Measurements from ENCODE around the gene AATK. TPM values are rescaled to one million over a fixed set of nuclear protein-coding genes. Genes with fewer than 3 reads are reported as not detected.

AATK gene
- total and polyA plus RNA-seq, 11 donors, result 1.3 to 12.0 (median 9.3) TPM

GRCh38 chr17:81138083-81138482 is 27.9 kb downstream of the AATK start:
- no peak for ATAC-seq
- H3K9me3 ChIP-seq, result no peaks in the 10 kb centered on the region
- H3K4me3 ChIP-seq, result no peak overlapping the region
- no peak for DNase-seq
- no peak overlapping the region for H3K27ac ChIP-seq
- 88 to 96% (median 91%) methylated on average over 15 of the region's 15 CpGs for WGBS, 4 donors
- intact Hi-C loops (cut with DNase I), result no loop called here
- TF ChIP-seq POLR2A (IDR thresholded peaks at IDR 0.05) (no peak), CTCF (IDR thresholded peaks at IDR 0.05) (no peak)
- no peaks in the 10 kb centered on the region for H3K27me3 ChIP-seq
- H3K36me3 ChIP-seq, result no peaks in the 10 kb centered on the region
- peaks cover 0 to 9% (median 3%) of the 10 kb centered on the region in 12 donors for H3K4me1 ChIP-seq

DNA sequence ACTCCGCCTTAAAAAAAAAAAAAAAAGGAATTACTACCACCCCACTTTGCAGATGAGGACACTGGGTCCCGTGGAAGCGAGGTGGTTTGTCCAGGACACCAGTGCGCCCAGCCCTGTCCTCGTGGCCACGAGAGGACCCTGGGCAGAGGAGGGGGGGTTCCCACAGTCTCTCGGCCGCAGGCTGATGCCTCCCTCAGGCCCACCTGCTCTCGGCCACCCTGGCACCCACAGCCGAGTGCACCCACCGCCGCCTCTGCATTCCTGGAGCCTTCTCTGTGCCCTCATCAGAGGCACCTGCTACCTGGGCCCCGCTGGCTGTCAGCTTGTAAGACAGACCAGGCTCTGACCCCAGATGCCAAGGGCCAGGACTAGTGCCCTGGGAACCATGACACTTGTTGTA is 28.8 kb downstream of the AATK start:
- H3K4me3 ChIP-seq, result no peak overlapping the region
- no peak for TF ChIP-seq POLR2A (IDR thresholded peaks at IDR 0.05)
- TF ChIP-seq CTCF (IDR thresholded peaks at IDR 0.05), result no peak
- DNase-seq, result no peak
- intact Hi-C loops (cut with DNase I), result no loop called here
- ATAC-seq, result no peak
- 86 to 95% (median 90%) methylated on average over 8 to 13 of the region's 13 CpGs for WGBS, 4 donors
- H3K9me3 ChIP-seq, result no peaks in the 10 kb centered on the region
- H3K27ac ChIP-seq, result no peak overlapping the region
- H3K36me3 ChIP-seq, result no peaks in the 10 kb centered on the region
- H3K27me3 ChIP-seq, result no peaks in the 10 kb centered on the region
- H3K4me1 ChIP-seq, result peaks cover 0 to under 1% (median 0%) of the 10 kb centered on the region in 12 donors

DNA sequence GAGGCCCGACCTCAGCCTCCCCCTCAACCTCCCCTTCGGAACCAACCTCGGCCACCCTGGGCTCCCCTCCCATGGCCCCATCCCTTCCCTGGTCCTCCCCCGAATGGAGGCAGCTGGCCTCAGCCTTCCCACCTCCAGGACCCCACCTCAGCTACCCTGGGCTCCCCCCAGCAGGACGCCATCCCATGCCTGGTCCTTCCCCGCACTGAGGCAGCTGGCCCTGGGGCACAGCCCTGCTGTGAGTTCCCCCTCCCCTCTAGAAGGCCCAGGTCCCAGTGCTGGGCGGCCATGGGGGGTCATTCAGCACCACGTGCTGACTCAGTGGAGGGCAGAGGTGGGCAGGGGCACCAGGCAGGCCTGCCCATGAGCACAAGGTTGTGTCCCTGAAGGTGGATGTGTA is 29.7 kb downstream of the AATK start:
- TF ChIP-seq POLR2A (IDR thresholded peaks at IDR 0.05) (no peak), CTCF (IDR thresholded peaks at IDR 0.05) (no peak)
- intact Hi-C loops (cut with DNase I), result no loop called here
- DNase-seq (no peak), ATAC-seq (no peak)
- Histone ChIP-seq H3K4me1 (no peaks in the 10 kb centered on the region), H3K9me3 (no peaks in the 10 kb centered on the region), H3K36me3 (no peaks in the 10 kb centered on the region), H3K27me3 (no peaks in the 10 kb centered on the region), H3K27ac (no peak overlapping the region), H3K4me3 (no peak overlapping the region)
- WGBS, 4 donors, result 75 to 87% (median 78%) methylated on average over 7 to 8 of the region's 8 CpGs

GRCh38 chr17:81135505-81136278 is 30.3 kb downstream of the AATK start:
- DNase-seq (no peak), ATAC-seq (no peak)
- WGBS, 4 donors, result 74 to 85% (median 83%) methylated on average over 28 of the region's 28 CpGs
- no peaks in the 10 kb centered on the region for H3K9me3 ChIP-seq
- no peaks in the 10 kb centered on the region for H3K27me3 ChIP-seq
- H3K4me1 ChIP-seq, result no peaks in the 10 kb centered on the region
- intact Hi-C loops (cut with DNase I), result no loop called here
- no peak overlapping the region for H3K27ac ChIP-seq
- TF ChIP-seq POLR2A (IDR thresholded peaks at IDR 0.05) (no peak), CTCF (IDR thresholded peaks at IDR 0.05) (no peak)
- no peaks in the 10 kb centered on the region for H3K36me3 ChIP-seq
- no peak overlapping the region for H3K4me3 ChIP-seq
